Duodenal mucosa (tissue), 2 donors: ENCODE results near the gene ZSCAN30.
A peak's percentile ranks its signal among the peaks of the same experiment; 100 is the strongest.

Source experiments
- H3K27ac ChIP-seq: one replicate; pipeline ENCODE4 v1.7.0; 2013; ENCODE audit warnings: low read depth, low read length
- H3K27me3 ChIP-seq, 2 donors: one replicate each; pipeline ENCODE4 v1.7.0; 2013; ENCODE audit warnings: low read length in 2 of 2, control low read depth in 1 of 2; ENCODE audit not compliant: insufficient read depth in 2 of 2, control insufficient read depth in 1 of 2
- H3K36me3 ChIP-seq, 2 donors: one replicate each; pipeline ENCODE4 v1.7.0; 2013; ENCODE audit warnings: low read length in 2 of 2, control low read depth in 1 of 2; ENCODE audit not compliant: insufficient read depth in 2 of 2, control insufficient read depth in 1 of 2
- H3K4me1 ChIP-seq, 2 donors: one replicate each; pipeline ENCODE4 v1.7.0; 2013; ENCODE audit warnings: low read length in 2 of 2, control low read depth in 1 of 2; ENCODE audit not compliant: insufficient read depth in 2 of 2, control insufficient read depth in 1 of 2
- H3K4me3 ChIP-seq, 2 donors: one replicate each; pipeline ENCODE4 v1.7.0; 2013; ENCODE audit warnings: low read length in 2 of 2, low read depth in 1 of 2
- H3K9ac ChIP-seq, 2 donors: one replicate each; pipeline ENCODE4 v1.7.0; 2013; ENCODE audit warnings: low read length in 2 of 2, low read depth in 1 of 2
- H3K9me3 ChIP-seq, 2 donors: one replicate each; pipeline ENCODE4 v1.7.0; 2013; ENCODE audit warnings: low read length in 2 of 2, control low read depth in 1 of 2; ENCODE audit not compliant: control insufficient read depth in 1 of 2

ZSCAN30 gene

DNA sequence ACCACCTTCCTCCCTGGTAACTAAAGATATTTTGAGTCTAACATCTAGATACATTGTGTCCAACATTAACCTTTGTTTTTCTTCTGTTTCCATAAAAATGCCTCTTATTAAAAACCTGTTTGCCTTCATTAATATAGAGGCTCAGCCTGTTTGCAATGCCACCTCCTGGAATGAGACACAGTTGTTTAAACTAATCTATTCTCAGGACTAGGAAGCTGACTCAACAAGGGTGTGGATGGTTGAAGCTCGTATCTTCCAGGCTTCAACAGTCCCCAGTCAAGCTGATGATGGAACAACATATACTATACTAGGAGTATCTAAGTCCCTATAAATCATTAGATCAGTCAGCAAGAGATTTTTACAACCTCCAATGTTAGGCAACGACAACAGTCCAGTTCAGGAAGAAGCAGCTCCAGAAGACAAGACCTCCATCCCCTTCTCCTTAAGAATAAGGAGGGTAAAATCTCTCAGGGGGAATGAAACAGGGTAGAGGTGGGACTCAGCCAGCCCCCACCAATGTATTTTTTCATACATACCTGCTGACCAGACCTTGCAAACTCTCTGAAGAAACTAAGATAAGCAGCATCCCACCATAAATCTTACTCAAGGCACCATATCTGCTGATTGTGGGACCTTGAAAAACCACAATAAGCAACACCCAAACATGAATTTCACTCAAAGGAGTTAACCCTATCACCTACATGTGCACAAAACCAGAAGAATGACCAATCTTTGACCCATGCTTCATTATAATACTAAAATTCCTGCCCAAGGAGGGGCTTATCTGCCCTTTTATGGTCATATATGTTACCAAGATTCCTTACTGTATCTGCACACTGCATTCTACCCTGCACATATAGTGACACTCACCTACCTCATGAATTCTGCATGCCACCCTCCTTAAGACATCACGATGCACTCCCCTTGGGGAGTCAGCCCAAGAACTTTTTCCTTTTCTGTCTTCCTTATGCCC lies 32.7 kb upstream of the ZSCAN30 start:
- Histone ChIP-seq H3K36me3 (no peaks in the 10 kb centered on the region), H3K27ac (no peak overlapping the region), H3K4me3 (no peak overlapping the region), H3K9me3 (no peaks in the 10 kb centered on the region), H3K4me1 (no peaks in the 10 kb centered on the region), H3K9ac (no peak overlapping the region), H3K27me3 (no peaks in the 10 kb centered on the region)

DNA sequence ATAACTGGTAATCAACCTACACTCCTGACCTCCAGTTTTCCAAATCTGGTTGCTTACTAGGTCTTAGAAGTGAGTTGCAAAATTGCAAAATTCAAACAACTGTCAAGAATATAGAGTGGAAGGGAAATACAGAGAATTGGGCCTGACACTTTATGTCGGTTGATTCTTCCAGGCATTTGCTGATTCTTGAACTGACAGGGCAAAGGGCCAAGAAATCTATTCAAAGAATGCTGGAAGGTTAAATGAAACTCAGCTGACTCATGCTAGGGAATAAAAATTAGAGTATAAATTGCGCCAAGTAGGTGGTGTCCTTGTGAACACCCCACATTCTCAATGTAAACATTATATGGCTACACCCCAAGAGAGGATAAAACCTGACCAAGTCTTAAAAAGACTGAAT lies 21.5 kb upstream of the ZSCAN30 start:
- H3K36me3 ChIP-seq: peaks cover 10 to 15% of the 10 kb centered on the region in 2 donors
- no peaks in the 10 kb centered on the region for H3K27me3 ChIP-seq
- no peaks in the 10 kb centered on the region for H3K4me1 ChIP-seq
- H3K9ac ChIP-seq: no peak overlapping the region
- H3K9me3 ChIP-seq: peaks cover 39 to 42% of the 10 kb centered on the region in 2 donors
- no peak overlapping the region for H3K27ac ChIP-seq
- H3K4me3 ChIP-seq: no peak overlapping the region

DNA sequence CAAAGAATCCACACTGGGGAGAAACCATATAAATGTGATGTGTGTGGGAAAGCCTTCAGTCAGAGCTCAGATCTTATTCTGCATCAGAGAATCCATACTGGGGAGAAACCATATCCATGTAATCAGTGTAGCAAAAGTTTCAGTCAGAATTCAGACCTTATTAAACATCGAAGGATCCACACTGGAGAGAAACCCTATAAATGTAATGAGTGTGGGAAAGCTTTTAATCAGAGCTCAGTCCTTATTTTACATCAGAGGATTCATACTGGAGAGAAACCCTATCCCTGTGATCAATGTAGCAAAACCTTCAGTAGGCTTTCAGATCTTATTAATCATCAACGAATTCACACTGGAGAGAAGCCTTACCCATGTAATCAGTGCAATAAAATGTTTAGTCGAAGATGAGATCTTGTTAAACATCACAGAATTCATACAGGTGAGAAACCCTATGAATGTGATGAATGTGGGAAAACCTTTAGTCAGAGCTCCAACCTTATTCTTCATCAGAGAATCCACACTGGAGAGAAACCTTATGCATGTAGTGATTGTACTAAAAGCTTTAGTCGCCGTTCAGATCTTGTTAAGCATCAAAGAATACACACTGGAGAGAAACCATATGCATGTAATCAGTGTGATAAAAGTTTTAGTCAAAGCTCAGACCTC lies 16.7 kb upstream of the ZSCAN30 start:
- Histone ChIP-seq H3K4me3 (peak overlapping the region in 1 of 2 donors; percentile 9), H3K9me3 (peaks cover 72 to 86% of the 10 kb centered on the region in 2 donors), H3K27me3 (no peaks in the 10 kb centered on the region), H3K27ac (no peak overlapping the region), H3K9ac (no peak overlapping the region), H3K36me3 (peaks cover 44 to 50% of the 10 kb centered on the region in 2 donors), H3K4me1 (no peaks in the 10 kb centered on the region)

DNA sequence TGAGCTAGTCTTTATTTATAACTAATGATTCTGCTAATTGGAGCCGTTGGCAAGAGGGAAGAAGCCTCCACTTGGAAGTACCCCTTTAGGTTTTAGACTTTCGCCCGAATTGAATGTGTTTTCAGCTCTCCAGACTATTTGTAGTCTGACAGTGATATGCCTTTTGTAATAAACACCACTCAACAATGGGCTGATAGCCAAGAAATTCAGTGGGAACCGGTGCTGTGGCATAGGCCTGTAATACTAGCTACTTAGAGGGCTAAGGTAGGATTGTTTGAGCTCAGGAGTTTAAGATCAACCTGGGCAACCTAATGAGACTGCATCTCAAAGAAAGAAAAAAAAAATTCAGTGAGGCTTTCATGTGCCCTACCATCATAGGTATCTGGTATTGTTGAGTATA lies 13.6 kb upstream of the ZSCAN30 start:
- Histone ChIP-seq H3K36me3 (peaks cover 47 to 53% of the 10 kb centered on the region in 2 donors), H3K9me3 (peaks cover 74 to 87% of the 10 kb centered on the region in 2 donors), H3K4me1 (no peaks in the 10 kb centered on the region), H3K9ac (no peak overlapping the region), H3K4me3 (no peak overlapping the region), H3K27me3 (no peaks in the 10 kb centered on the region), H3K27ac (no peak overlapping the region)

GRCh38 chr18:35296060-35296459 lies 6.0 kb upstream of the ZSCAN30 start:
- no peak overlapping the region for H3K9ac ChIP-seq
- H3K9me3 ChIP-seq: peaks cover 15 to 26% of the 10 kb centered on the region in 2 donors
- H3K4me3 ChIP-seq: no peak overlapping the region
- no peaks in the 10 kb centered on the region for H3K27me3 ChIP-seq
- H3K4me1 ChIP-seq: peaks cover 4 to 11% of the 10 kb centered on the region in 2 donors
- H3K36me3 ChIP-seq: peaks cover 10 to 18% of the 10 kb centered on the region in 2 donors
- H3K27ac ChIP-seq: no peak overlapping the region

DNA sequence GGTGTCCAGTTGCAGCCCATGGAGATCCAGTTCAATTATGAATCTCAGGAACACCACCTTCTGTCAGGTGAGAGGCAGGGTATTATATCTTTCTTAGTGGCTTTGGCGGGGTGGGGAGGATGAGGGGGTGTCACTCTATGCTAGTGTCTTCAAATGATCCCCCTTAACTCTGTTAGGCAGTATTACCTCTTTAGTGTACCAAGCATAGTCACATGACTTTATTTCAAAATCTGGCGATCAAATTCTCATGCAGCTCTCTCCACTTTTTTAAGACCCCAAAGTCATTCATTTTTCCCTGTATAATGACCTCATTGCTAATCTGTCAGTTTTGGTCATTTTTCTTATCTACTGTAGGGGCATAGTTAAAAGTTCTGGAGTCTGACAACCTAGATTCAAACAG lies 1.1 kb upstream of the ZSCAN30 start:
- no peak overlapping the region for H3K27ac ChIP-seq
- H3K27me3 ChIP-seq: no peaks in the 10 kb centered on the region
- H3K9me3 ChIP-seq: no peaks in the 10 kb centered on the region
- H3K4me1 ChIP-seq: peaks cover 16 to 20% of the 10 kb centered on the region in 2 donors
- H3K4me3 ChIP-seq: peak overlapping the region; percentile 88 to 98
- H3K9ac ChIP-seq: peak overlapping the region; percentile 85 to 97
- peaks cover 9 to 10% of the 10 kb centered on the region in 2 donors for H3K36me3 ChIP-seq

DNA sequence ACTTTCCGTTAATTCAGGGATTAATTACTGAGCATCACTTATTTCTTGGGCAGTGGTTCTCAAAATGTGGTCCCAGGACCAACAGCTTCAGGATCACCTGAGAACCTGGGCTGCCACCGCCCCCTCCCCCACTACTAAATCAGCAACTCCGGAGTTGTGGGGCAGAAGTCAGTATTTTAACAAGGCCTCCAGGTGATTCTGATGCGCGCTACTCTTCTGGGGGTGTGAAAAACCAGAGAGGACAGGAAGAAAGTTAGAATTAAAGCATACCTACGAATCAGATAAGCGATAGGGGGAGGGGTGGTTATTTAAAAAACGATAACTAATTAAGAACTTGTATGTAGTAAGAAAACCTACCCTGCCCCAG lies 319 bp downstream of the ZSCAN30 start:
- H3K9me3 ChIP-seq: peaks cover 0 to 2% of the 10 kb centered on the region in 2 donors
- peak overlapping the region; percentile 85 to 97 for H3K9ac ChIP-seq
- H3K4me3 ChIP-seq: peak overlapping the region; percentile 88 to 98
- peaks cover 16 to 20% of the 10 kb centered on the region in 2 donors for H3K4me1 ChIP-seq
- H3K27me3 ChIP-seq: no peaks in the 10 kb centered on the region
- H3K36me3 ChIP-seq: peaks cover 0 to 3% of the 10 kb centered on the region in 2 donors
- H3K27ac ChIP-seq: peak overlapping the region; percentile 36

DNA sequence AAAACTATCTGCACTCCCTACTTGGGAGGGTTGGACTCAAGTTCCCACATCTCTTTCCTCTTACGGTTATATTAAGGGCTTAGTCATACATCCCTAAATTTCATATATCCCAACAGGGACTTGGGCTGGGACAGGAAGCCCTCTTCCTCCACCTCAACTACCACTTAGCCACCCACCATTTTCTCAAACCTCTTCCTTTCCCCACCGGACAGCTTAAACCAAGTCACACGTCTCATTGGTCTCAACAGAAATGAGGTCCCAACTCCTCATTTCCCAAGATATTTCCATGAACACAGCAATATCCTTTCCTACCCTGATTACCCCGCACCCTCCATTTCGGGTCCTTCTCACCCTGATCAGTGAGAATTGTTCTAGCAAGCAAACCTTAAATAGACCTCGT lies 736 bp downstream of the ZSCAN30 start:
- peak overlapping the region; percentile 85 to 97 for H3K9ac ChIP-seq
- H3K27ac ChIP-seq: peak overlapping the region; percentile 36

GRCh38 chr18:35284841-35285240 lies 5.2 kb downstream of the ZSCAN30 start:
- Histone ChIP-seq H3K27me3 (no peaks in the 10 kb centered on the region), H3K36me3 (peaks cover 0 to 7% of the 10 kb centered on the region in 2 donors), H3K4me3 (no peak overlapping the region), H3K4me1 (peaks cover 5 to 6% of the 10 kb centered on the region in 2 donors), H3K9ac (no peak overlapping the region), H3K27ac (no peak overlapping the region), H3K9me3 (peaks cover 2 to 4% of the 10 kb centered on the region in 2 donors)

More for the DNA sequence above, 736 bp downstream of the ZSCAN30 start:
- Histone ChIP-seq H3K4me3 (peak overlapping the region; percentile 88 to 98), H3K4me1 (peaks cover 16 to 20% of the 10 kb centered on the region in 2 donors), H3K27me3 (no peaks in the 10 kb centered on the region), H3K9me3 (peaks cover 0 to 2% of the 10 kb centered on the region in 2 donors), H3K36me3 (no peaks in the 10 kb centered on the region)
